A673 (cell line): Measurements from ENCODE around the gene CPNE1.

ENCODE experiments used
- EZH2 ChIP-seq: fragments of 200-600 bp; sonication (generic); IDR thresholded peaks from 2 replicates; pipeline ENCODE4 v1.6.1; 2017; ENCODE audit warnings: borderline replicate concordance, low read depth, mild to moderate bottlenecking, mixed read lengths, antibody characterized with exemption, low read length; ENCODE audit not compliant: poor library complexity, severe bottlenecking
- TF ChIP-seq, protein P1 (sequence below): fragments of 300-800, 200-600 bp; sonication (generic); conservative IDR thresholded peaks from 2 replicates; pipeline ENCODE4 v1.5.1; 2017; ENCODE audit warnings: low read depth, mild to moderate bottlenecking, antibody characterized with exemption, low read length, moderate library complexity, mixed read lengths

DNA sequence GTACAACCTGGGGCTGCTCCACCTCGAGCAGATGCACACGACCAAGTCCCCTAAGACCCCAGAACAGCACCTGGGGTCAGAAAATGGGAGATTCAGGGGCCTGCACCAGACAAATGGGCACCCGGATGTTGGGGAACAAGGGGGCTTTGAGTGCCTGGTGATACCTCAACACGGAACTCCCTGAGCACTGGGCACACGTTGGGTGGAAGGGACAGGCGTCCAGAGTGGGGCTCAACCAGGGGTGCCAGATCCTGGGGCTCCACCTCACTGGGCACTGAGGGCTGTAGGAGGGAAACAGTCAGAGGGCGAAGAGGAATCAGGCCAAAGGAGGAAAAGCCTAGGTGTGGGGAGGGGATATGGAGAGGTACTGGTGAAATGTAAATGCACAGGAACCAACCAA, 82.6 kb downstream of the CPNE1 start:
- TF ChIP-seq, protein P1, sequence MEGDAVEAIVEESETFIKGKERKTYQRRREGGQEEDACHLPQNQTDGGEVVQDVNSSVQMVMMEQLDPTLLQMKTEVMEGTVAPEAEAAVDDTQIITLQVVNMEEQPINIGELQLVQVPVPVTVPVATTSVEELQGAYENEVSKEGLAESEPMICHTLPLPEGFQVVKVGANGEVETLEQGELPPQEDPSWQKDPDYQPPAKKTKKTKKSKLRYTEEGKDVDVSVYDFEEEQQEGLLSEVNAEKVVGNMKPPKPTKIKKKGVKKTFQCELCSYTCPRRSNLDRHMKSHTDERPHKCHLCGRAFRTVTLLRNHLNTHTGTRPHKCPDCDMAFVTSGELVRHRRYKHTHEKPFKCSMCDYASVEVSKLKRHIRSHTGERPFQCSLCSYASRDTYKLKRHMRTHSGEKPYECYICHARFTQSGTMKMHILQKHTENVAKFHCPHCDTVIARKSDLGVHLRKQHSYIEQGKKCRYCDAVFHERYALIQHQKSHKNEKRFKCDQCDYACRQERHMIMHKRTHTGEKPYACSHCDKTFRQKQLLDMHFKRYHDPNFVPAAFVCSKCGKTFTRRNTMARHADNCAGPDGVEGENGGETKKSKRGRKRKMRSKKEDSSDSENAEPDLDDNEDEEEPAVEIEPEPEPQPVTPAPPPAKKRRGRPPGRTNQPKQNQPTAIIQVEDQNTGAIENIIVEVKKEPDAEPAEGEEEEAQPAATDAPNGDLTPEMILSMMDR = no peak
- no peak for TF ChIP-seq EZH2
